DOHH2 (cell line): Measurements from ENCODE around the gene MGMT.

Experiments
- EZH2phosphoT487 ChIP-seq: fragments of 200-600 bp; sonication (generic); IDR thresholded peaks from 2 replicates; pipeline ENCODE4 v1.6.1; 2017; ENCODE audit warnings: borderline replicate concordance, mild to moderate bottlenecking, antibody characterized with exemption, low read length, moderate library complexity, mixed read lengths
- TF ChIP-seq, protein P1 (sequence below): fragments of 200-600 bp; sonication (generic); IDR thresholded peaks from one replicate; pipeline ENCODE4 v1.5.1; 2014; ENCODE audit warnings: antibody characterized with exemption, mild to moderate bottlenecking, low read depth, low read length; ENCODE audit not compliant: poor library complexity, severe bottlenecking

DNA sequence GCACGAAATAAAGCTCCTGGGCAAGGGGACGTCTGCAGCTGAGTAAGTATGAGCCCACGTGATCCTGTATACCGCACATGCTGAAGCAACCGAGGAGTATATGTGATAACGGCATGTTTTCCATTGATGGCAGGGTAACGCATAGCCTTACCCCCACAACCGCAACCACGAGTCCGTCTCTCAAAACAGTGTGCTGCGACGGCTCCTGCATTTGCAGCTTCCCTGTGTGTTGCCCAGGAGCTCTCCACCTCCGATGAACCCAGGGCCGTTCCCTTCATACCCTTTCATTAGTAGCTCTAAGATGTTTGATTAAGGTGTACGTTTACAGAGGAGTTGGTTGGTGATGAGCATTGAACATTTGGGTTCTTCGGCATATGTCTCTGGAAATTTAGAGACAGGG lies 69.3 kb downstream of the MGMT start:
- TF ChIP-seq, protein P1, sequence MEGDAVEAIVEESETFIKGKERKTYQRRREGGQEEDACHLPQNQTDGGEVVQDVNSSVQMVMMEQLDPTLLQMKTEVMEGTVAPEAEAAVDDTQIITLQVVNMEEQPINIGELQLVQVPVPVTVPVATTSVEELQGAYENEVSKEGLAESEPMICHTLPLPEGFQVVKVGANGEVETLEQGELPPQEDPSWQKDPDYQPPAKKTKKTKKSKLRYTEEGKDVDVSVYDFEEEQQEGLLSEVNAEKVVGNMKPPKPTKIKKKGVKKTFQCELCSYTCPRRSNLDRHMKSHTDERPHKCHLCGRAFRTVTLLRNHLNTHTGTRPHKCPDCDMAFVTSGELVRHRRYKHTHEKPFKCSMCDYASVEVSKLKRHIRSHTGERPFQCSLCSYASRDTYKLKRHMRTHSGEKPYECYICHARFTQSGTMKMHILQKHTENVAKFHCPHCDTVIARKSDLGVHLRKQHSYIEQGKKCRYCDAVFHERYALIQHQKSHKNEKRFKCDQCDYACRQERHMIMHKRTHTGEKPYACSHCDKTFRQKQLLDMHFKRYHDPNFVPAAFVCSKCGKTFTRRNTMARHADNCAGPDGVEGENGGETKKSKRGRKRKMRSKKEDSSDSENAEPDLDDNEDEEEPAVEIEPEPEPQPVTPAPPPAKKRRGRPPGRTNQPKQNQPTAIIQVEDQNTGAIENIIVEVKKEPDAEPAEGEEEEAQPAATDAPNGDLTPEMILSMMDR, result no peak
- TF ChIP-seq EZH2phosphoT487, result no peak
